CD4-positive, alpha-beta T cell (primary cell): Measurements from ENCODE around the gene PIWIL4. TPM values are rescaled to one million over a fixed set of nuclear protein-coding genes. Genes with fewer than 3 reads are reported as not detected.

Source experiments
- ATAC-seq: fragments of 200-7000 bp; cut with Tn5 transposase; one replicate; pipeline ENCODE4 v1.10.0; 2022; ENCODE audit warnings: mild to moderate bottlenecking; ENCODE audit not compliant: poor library complexity
- CTCF ChIA-PET: fragments of 350-600 bp; sonication (Branson Sonifier 250); formaldehyde crosslinking; loops from one replicate; lab custom pipeline; 2021; ENCODE audit warnings: antibody characterized with exemption, inconsistent platforms; lab: Charles Lee
- POLR2A ChIA-PET: fragments of 350-600 bp; sonication (Branson Sonifier 250); formaldehyde crosslinking; loops from one replicate; lab custom pipeline; 2021; ENCODE audit warnings: antibody characterized with exemption, inconsistent platforms; lab: Charles Lee
- DNase-seq, 14 experiments: peaks; one replicate each; pipeline ENCODE4 v3.0.0-alpha.2; 2013 to 2020; ENCODE audit warnings: mixed read lengths in 2 of 14
- H3K27ac ChIP-seq, 2 donors: one replicate each; pipeline versions ENCODE4 v1.5.1 to v1.7.0; 2013; ENCODE audit warnings: low read length in 2 of 2, low read depth in 1 of 2, mild to moderate bottlenecking in 1 of 2
- H3K27me3 ChIP-seq, 2 experiments: 1 replicate in 1 of 2; 2 replicates in 1 of 2; pipeline versions ENCODE4 v1.6.1 to v1.7.0; 2013; ENCODE audit warnings: low read length in 2 of 2, control low read depth in 1 of 2, mild to moderate bottlenecking in 1 of 2, moderate library complexity in 1 of 2; ENCODE audit not compliant: insufficient read depth in 2 of 2, control insufficient read depth in 1 of 2
- H3K36me3 ChIP-seq: one replicate; pipeline ENCODE4 v1.6.1; 2013; ENCODE audit warnings: low read length, control low read depth; ENCODE audit not compliant: insufficient read depth
- H3K4me1 ChIP-seq: one replicate; pipeline ENCODE4 v1.6.1; 2013; ENCODE audit warnings: low read length, control low read depth; ENCODE audit not compliant: insufficient read depth
- H3K4me3 ChIP-seq: one replicate; pipeline ENCODE4 v1.5.1; 2013; ENCODE audit warnings: mild to moderate bottlenecking, low read length, moderate library complexity
- H3K9me3 ChIP-seq, 2 experiments: 1 replicate in 1 of 2; 2 replicates in 1 of 2; pipeline versions ENCODE4 v1.6.1 to v1.7.0; 2013; ENCODE audit warnings: low read length in 2 of 2, mild to moderate bottlenecking in 2 of 2, control low read depth in 1 of 2, moderate library complexity in 1 of 2; ENCODE audit not compliant: control insufficient read depth in 1 of 2, insufficient read depth in 1 of 2
- H3K27ac Mint-ChIP-seq: one replicate; pipeline ENCODE4 v1.8.0; 2020; ENCODE audit warnings: mixed read lengths
- H3K27me3 Mint-ChIP-seq: one replicate; pipeline ENCODE4 v1.8.0; 2021; ENCODE audit warnings: mixed read lengths
- H3K36me3 Mint-ChIP-seq: one replicate; pipeline ENCODE4 v1.8.0; 2021; ENCODE audit warnings: low read depth, mixed read lengths
- H3K4me1 Mint-ChIP-seq: one replicate; pipeline ENCODE4 v1.8.0; 2021; ENCODE audit warnings: low read depth, mixed read lengths
- H3K4me3 Mint-ChIP-seq: one replicate; pipeline ENCODE4 v1.8.0; 2020; ENCODE audit warnings: mild to moderate bottlenecking, mixed read lengths
- H3K9me3 Mint-ChIP-seq: one replicate; pipeline ENCODE4 v1.8.0; 2020; ENCODE audit warnings: mixed read lengths
- CTCF ChIP-seq: fragments of 200-600 bp; IDR thresholded peaks from one replicate; pipeline ENCODE4 v1.8.0; 2022; ENCODE audit warnings: antibody characterized with exemption, mild to moderate bottlenecking
- intact Hi-C, 2 experiments: fragments of 100-400 bp; cut with DNase I in 1 of 2; cut with micrococcal nuclease in 1 of 2; formaldehyde crosslinking; loops; one replicate each; pipeline versions ENCODE4 v1.15.1 to v1.9.0; 2023 to 2025; cut with DNase I, micrococcal nuclease
- total RNA-seq, 174 experiments: library from RNA in 2 of 174; stranded (reverse) in 2 of 174; gene quantifications; one replicate each; pipeline ENCODE4 v1.2.3 and lab custom pipeline; 2021 to 2026

PIWIL4 gene
- total RNA-seq, 2 experiments from 2014 or later = 1.3 to 1.4 TPM

GRCh38 chr11:94669023-94669422 is 101.9 kb downstream of the PIWIL4 start:
- Histone ChIP-seq H3K36me3 (no peaks in the 10 kb centered on the region), H3K27me3 (peaks cover 0 to 2% of the 10 kb centered on the region in 2 experiments), H3K27ac (no peak overlapping the region), H3K9me3 (peaks cover 0 to 5% of the 10 kb centered on the region in 2 experiments), H3K4me1 (no peaks in the 10 kb centered on the region), H3K4me3 (no peak overlapping the region)
- Mint-ChIP-seq H3K36me3 (no peaks in the 10 kb centered on the region), H3K27me3 (no peaks in the 10 kb centered on the region), H3K4me1 (no peaks in the 10 kb centered on the region), H3K9me3 (no peaks in the 10 kb centered on the region), H3K4me3 (no peak overlapping the region), H3K27ac (no peak overlapping the region)
- intact Hi-C loops = no loop called here
- no peak for DNase-seq
- no peak for TF ChIP-seq CTCF
- POLR2A ChIA-PET = no interaction called here
- ATAC-seq = no peak
- CTCF ChIA-PET = no interaction called here

Other genes with a start within 250 kb of the PIWIL4 start
- gene GPR83, start 165.9 kb upstream of the PIWIL4 start, total RNA-seq = under 1 TPM in 1 of 2 experiments, not detected in 1; 0.11 TPM
- 10 to 100 TPM; 17.0 to 18.6 TPM for gene MRE11, start 73.5 kb upstream of the PIWIL4 start, total RNA-seq
- gene ANKRD49, start 73.4 kb upstream of the PIWIL4 start, total RNA-seq = 10 to 100 TPM; 54.4 to 56.4 TPM
- not detected for gene C11orf97, start 54.9 kb upstream of the PIWIL4 start, total RNA-seq
- 1 to 10 TPM; 4.3 to 5.1 TPM for gene FUT4, start 23.4 kb upstream of the PIWIL4 start, total RNA-seq
- gene AMOTL1, start 201.0 kb downstream of the PIWIL4 start, total RNA-seq = under 1 TPM in 1 of 2 experiments, not detected in 1; 0.08 TPM